Thymus (tissue), 11 donors: Measurements from ENCODE around the gene CTNNA2. TPM values are rescaled to one million over a fixed set of nuclear protein-coding genes. Genes with fewer than 3 reads are reported as not detected.

ENCODE experiments used
- DNase-seq, 9 donors: peaks; one replicate each; pipeline ENCODE4 v3.0.0-alpha.2; 2013; ENCODE audit warnings: low spot score in 9 of 9, low read depth in 6 of 9, missing footprints in 1 of 9
- H3K27ac ChIP-seq, 2 donors: one replicate each; pipeline ENCODE4 v1.5.1; 2013; ENCODE audit warnings: control low read depth in 1 of 2, low read depth in 1 of 2, low read length in 1 of 2, mild to moderate bottlenecking in 1 of 2, moderate library complexity in 1 of 2
- H3K27me3 ChIP-seq, 2 donors: one replicate each; pipeline ENCODE4 v1.5.1; 2013; ENCODE audit warnings: low read length in 1 of 2; ENCODE audit not compliant: control insufficient read depth in 2 of 2, insufficient read depth in 1 of 2
- H3K36me3 ChIP-seq, 2 donors: one replicate each; pipeline ENCODE4 v1.5.1; 2013; ENCODE audit warnings: low read length in 1 of 2, mild to moderate bottlenecking in 1 of 2, moderate library complexity in 1 of 2; ENCODE audit not compliant: control insufficient read depth in 2 of 2, insufficient read depth in 2 of 2
- H3K4me1 ChIP-seq, 2 donors: one replicate each; pipeline ENCODE4 v1.5.1; 2013; ENCODE audit warnings: low read length in 2 of 2; ENCODE audit not compliant: control insufficient read depth in 2 of 2, insufficient read depth in 2 of 2
- H3K4me3 ChIP-seq, 2 donors: one replicate each; pipeline ENCODE4 v1.5.1; 2013; ENCODE audit warnings: low read length in 2 of 2, control low read depth in 1 of 2, mild to moderate bottlenecking in 1 of 2
- H3K9me3 ChIP-seq, 2 donors: one replicate each; pipeline ENCODE4 v1.5.1; 2013; ENCODE audit warnings: low read length in 1 of 2, mild to moderate bottlenecking in 1 of 2; ENCODE audit not compliant: control insufficient read depth in 2 of 2, insufficient read depth in 1 of 2
- WGBS: extraction: QIAGEN DNeasy Blood & Tissue Kit; methylation state at CpG from one replicate; pipeline ENCODE4 v1.1.7; 2013; 5-methylcytosine and 5-hydroxymethylcytosine counted together
- polyA plus RNA-seq: library from polyadenylated mRNA; stranded (reverse); fragments of 200-250 nt; gene quantifications from one replicate; pipeline ENCODE4 v1.2.3, GENCODE V29; 2013
- total RNA-seq: library from RNA; stranded (reverse); fragments of 120-200 nt; gene quantifications from one replicate; pipeline ENCODE4 v1.2.4, GENCODE V29; 2013
- donor health status: healthy.

The CTNNA2 gene
- total and polyA plus RNA-seq, 2 donors, result 0.16 to 0.19 TPM

DNA sequence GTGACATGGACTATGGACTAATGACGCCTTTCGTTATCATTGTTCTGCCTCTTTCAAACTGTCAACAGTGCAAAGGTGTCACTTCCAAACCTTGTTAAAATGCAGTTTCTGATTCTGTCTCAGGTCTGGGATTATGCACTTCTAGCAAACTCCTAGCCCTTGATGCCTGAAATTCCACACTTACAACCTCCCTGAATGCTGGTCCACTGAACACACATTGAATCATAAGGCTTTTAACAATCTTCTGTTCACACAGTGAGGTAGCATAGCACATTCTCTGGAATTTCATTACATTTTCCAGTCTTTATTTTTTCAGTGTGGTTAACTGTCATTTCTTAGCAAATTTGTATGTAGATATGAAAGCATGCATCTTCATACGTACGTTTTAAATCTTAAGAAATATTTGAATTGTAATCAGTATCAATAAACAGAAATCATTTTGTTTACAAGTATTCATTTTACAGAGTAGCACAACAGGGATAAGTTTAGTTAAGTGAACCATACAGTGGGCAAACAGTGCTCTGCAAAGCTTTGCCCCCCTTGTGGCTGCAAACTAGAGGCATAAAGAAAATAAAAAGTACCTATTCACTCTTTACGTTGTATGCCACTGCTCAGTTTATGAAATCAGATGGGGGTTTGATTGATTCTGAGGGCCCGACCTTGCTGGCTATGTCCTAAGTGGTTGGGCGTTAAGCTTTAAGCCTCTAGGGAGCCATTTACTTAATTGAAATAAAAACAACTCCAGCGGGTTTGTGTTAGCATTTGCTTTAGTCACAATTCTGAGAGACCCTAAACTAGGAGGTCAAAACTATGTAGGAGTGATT, 540.9 kb downstream of the CTNNA2 start:
- WGBS, result 67% methylated on average over 8 of the region's 8 CpGs
- no peak for DNase-seq
- Histone ChIP-seq H3K36me3 (no peaks in the 10 kb centered on the region), H3K9me3 (no peaks in the 10 kb centered on the region), H3K4me1 (no peaks in the 10 kb centered on the region), H3K4me3 (no peak overlapping the region), H3K27me3 (no peaks in the 10 kb centered on the region), H3K27ac (no peak overlapping the region)

DNA sequence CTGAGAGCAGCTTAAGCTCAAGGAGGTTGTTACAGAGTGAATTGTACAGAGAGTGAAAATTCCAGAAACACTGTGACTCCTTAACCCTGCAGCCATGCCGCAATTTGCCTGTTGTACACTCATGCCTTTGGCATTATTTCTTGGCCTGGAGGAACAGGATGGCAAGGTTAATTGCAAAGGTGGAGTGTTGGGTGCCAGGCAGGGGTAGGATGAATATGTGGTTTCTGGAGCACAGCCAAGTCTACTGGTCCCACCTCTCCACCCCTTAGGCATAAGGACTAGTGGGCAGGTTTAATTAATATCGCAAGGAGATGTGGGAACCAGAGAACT, 541.5 kb downstream of the CTNNA2 start:
- Histone ChIP-seq H3K4me1 (no peaks in the 10 kb centered on the region), H3K9me3 (no peaks in the 10 kb centered on the region), H3K27me3 (no peaks in the 10 kb centered on the region), H3K27ac (no peak overlapping the region), H3K36me3 (no peaks in the 10 kb centered on the region), H3K4me3 (no peak overlapping the region)
- DNase-seq, result no peak
- 91% methylated on average over 2 of the region's 2 CpGs for WGBS

DNA sequence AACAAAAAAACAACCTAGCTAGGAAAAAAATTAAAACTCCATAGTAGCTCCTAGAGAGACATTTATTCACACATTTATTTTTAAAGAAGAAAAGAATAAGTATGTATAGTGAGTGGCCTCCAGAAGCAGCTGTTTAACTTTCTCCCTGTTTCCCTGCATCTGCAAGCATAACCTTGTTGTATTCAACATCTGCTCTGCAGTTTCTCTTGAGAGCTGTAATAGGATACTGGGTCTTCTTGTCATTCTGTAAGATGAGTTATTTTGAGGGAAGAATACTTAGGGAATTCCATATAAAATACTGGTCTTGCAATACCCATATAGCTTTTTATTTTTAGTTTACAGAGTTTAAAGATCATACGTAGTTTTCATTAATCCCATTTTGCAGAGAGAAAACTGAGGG, 545.1 kb downstream of the CTNNA2 start:
- H3K27me3 ChIP-seq, result no peaks in the 10 kb centered on the region
- WGBS, result 95% methylated on average over 1 of the region's 1 CpG
- H3K4me3 ChIP-seq, result no peak overlapping the region
- H3K4me1 ChIP-seq, result no peaks in the 10 kb centered on the region
- H3K27ac ChIP-seq, result no peak overlapping the region
- DNase-seq, result no peak
- no peaks in the 10 kb centered on the region for H3K36me3 ChIP-seq
- no peaks in the 10 kb centered on the region for H3K9me3 ChIP-seq

DNA sequence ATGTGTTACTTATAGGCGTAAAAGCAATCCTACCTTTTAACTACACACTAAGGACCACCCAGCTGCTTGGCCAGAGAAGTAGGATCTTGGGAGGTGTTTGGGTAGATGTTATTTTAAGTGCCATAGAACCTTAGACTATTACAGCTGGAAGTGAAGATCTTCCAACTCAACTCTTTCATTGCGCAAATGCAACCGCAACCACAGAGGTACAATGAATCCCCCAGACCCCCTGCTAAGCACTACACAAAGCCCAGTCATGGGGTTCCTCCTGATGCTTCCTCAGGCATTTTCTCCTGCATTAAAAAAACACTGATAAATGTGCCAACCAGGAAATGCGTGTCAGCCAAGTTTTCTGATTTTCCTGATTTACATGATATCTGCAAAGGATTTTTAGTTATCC, 545.7 kb downstream of the CTNNA2 start:
- H3K9me3 ChIP-seq, result no peaks in the 10 kb centered on the region

DNA sequence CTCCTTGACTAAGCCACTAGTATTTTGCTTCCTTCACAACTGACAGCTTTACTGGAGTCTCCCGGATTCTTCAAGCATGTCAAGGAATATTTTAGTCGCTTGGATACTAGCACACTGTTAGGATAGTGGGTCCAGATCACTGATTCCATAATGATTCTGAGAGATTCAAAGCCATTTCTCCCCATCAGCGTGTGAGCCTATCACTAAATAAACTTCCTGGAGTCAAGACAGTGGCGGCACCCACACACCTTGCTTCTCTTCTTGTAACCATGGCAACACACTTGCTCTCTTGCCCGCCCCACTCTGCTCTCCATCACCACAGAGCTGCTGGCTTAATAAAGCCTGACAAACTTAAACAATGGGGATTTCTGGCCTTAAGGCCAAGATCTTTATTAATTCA, 546.6 kb downstream of the CTNNA2 start:
- Histone ChIP-seq H3K27me3 (no peaks in the 10 kb centered on the region), H3K9me3 (no peaks in the 10 kb centered on the region), H3K27ac (no peak overlapping the region), H3K4me1 (no peaks in the 10 kb centered on the region), H3K4me3 (no peak overlapping the region), H3K36me3 (no peaks in the 10 kb centered on the region)
- 89% methylated on average over 5 of the region's 5 CpGs for WGBS
- no peak for DNase-seq

More for the DNA sequence above, 545.7 kb downstream of the CTNNA2 start:
- no peak overlapping the region for H3K4me3 ChIP-seq
- no peaks in the 10 kb centered on the region for H3K4me1 ChIP-seq
- no peak overlapping the region for H3K27ac ChIP-seq
- H3K27me3 ChIP-seq, result no peaks in the 10 kb centered on the region
- WGBS, result 95% methylated on average over 4 of the region's 4 CpGs
- H3K36me3 ChIP-seq, result no peaks in the 10 kb centered on the region
- DNase-seq, result no peak

DNA sequence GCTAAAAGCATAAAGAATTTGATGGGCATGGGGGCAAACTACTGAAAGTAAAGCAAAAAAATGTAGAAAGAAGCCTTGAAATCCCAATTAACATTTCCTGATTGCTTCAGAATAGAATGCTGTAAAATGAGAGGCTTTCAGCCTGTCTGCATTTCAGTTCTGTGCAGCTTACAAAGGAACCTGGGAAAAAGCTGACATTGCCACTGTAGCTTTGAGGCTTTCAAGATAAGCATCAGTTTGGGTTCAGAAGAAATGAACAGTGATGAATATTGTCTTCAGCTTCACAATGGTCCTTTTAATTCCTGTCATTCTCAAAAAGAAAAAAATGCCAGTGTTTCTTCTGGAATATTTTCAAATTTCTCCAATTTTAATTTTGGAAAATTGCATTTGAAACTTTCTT, 549.0 kb downstream of the CTNNA2 start:
- Histone ChIP-seq H3K36me3 (no peaks in the 10 kb centered on the region), H3K27ac (no peak overlapping the region), H3K4me3 (no peak overlapping the region), H3K4me1 (no peaks in the 10 kb centered on the region), H3K9me3 (no peaks in the 10 kb centered on the region), H3K27me3 (no peaks in the 10 kb centered on the region)
- DNase-seq, result no peak

DNA sequence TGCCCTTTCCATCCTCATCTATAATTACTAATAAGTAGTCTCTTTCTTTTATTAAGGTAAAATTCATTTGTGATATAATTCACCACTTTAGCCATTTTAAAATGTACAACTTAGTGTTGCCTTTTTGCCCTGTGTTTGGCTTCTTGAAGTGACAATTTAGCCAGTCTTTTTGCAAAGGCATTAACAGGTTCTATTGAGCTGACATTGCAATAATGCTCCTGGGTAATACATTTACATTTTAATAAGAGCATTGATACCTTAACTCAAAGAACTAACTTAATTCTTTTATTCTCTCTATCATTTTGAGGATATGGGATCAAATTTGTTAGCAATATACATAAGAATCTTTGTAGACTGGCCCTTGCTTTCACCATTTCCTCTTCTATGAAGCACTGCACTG, 549.4 kb downstream of the CTNNA2 start:
- H3K4me3 ChIP-seq, result no peak overlapping the region
- no peaks in the 10 kb centered on the region for H3K4me1 ChIP-seq
- H3K27me3 ChIP-seq, result no peaks in the 10 kb centered on the region
- H3K9me3 ChIP-seq, result no peaks in the 10 kb centered on the region
- no peak for DNase-seq
- H3K27ac ChIP-seq, result no peak overlapping the region
- no peaks in the 10 kb centered on the region for H3K36me3 ChIP-seq

DNA sequence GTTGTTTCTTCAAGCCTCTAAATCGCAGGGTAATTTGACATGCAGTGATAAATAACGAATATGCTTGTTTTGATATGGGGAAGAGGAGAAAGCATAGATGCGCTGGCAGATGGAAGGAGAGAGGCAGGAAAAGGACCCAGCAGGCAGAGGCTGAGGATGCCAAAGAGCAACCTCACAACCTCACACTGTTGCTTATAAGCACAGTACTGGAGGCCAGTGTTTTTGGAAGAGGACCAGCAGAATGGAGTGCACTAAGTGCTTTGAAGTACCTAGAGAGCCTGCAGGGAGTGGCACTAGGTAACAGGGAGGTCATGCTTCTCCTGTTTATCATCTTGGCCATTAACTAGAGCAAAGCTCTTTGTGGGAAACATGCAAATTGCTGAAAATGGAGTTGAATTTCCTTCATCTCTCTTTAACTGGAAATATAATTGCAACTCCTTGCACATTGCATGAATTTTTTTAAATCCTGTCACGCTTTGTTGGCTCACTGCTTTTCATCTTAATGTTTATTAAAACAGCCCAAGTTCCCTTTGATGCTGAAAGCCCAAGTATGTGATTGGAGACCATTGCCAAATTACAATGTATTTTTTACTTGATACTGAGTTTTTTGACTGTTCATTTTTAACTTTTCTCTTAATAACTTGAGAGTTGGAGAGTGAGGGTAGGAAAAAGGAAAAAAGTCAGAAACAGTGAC, 555.3 kb downstream of the CTNNA2 start:
- Histone ChIP-seq H3K4me1 (no peaks in the 10 kb centered on the region), H3K36me3 (no peaks in the 10 kb centered on the region), H3K4me3 (no peak overlapping the region), H3K27ac (no peak overlapping the region), H3K27me3 (no peaks in the 10 kb centered on the region), H3K9me3 (no peaks in the 10 kb centered on the region)
- no peak for DNase-seq
- WGBS, result 92% methylated on average over 4 of the region's 4 CpGs

DNA sequence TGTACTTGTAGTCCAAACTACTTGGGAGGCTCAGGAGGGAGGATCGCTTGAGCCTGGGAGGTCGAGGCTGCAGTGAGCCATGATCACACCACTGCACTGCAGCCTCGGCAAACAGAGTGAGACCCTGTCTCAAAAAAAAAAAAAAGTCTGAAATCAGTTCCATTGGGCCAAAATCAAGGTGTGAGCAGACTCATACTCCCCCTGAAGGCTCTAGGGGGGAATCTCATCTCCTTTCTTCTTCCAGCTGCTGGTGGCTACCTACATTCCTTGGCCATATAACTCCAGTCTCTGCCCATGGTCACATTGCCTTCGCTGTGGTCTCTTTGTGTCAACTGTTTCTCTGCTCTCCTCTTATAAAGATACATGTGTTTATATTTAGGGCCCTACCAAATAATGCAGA, 557.7 kb downstream of the CTNNA2 start:
- H3K9me3 ChIP-seq, result no peaks in the 10 kb centered on the region

More for the DNA sequence above, 557.7 kb downstream of the CTNNA2 start:
- Histone ChIP-seq H3K27me3 (no peaks in the 10 kb centered on the region), H3K4me3 (no peak overlapping the region), H3K27ac (no peak overlapping the region), H3K36me3 (no peaks in the 10 kb centered on the region), H3K4me1 (no peaks in the 10 kb centered on the region)
- no peak for DNase-seq
- WGBS, result 86% methylated on average over 4 of the region's 4 CpGs
